Endometrial microvascular endothelial cells (primary cell): ENCODE measurements around the gene GNAS. TPM values are rescaled to one million over a fixed set of nuclear protein-coding genes. Genes with fewer than 3 reads are reported as not detected.

Source experiments
- in situ Hi-C: cut with HindIII; loops from 2 replicates; pipeline ENCODE4 v1.10.0; 2017; ENCODE audit warnings: low sequenced_read_pairs, low pct_unique_long_range_greater_than_20kb; ENCODE audit errors: inconsistent ontology term
- total RNA-seq: library from RNA; depleted of rRNA; stranded (reverse); fragments of >200 nt; gene quantifications from one replicate; pipeline ENCODE4 v1.2.3, GENCODE V29; 2015; ENCODE audit errors: inconsistent ontology term

The GNAS gene
- total RNA-seq, 1 donor from 2014 or later: 536 TPM

- in situ Hi-C loops: loop anchor here (25.0 kb wide), 2 partner anchors 162 to 188 kb away; partner anchors contain the start of genes CTSZ, STX16 and TUBB1
Measured at GRCh38 chr20:58850693-58851174, 1.8 kb upstream of the GNAS start, which contains the start of gene GNAS-AS1. Gene GNAS-AS1, minus strand, starts transcription at chr20:58850902.

GRCh38 chr20:58851221-58851968, 1.1 kb upstream of the GNAS start:
- in situ Hi-C loops: loop anchor here (25.0 kb wide), 2 partner anchors 161 to 189 kb away; partner anchors contain the start of genes CTSZ, STX16 and TUBB1

- in situ Hi-C loops: loop anchor here (25.0 kb wide), 2 partner anchors 160 to 190 kb away; partner anchors contain the start of genes CTSZ, STX16 and TUBB1
Measured at GRCh38 chr20:58851969-58852458, 502 bp upstream of the GNAS start.

GRCh38 chr20:58853466-58853865, 950 bp downstream of the GNAS start:
- in situ Hi-C loops: loop anchor here (25.0 kb wide), 2 partner anchors 159 to 191 kb away; partner anchors contain the start of genes CTSZ, STX16 and TUBB1

DNA sequence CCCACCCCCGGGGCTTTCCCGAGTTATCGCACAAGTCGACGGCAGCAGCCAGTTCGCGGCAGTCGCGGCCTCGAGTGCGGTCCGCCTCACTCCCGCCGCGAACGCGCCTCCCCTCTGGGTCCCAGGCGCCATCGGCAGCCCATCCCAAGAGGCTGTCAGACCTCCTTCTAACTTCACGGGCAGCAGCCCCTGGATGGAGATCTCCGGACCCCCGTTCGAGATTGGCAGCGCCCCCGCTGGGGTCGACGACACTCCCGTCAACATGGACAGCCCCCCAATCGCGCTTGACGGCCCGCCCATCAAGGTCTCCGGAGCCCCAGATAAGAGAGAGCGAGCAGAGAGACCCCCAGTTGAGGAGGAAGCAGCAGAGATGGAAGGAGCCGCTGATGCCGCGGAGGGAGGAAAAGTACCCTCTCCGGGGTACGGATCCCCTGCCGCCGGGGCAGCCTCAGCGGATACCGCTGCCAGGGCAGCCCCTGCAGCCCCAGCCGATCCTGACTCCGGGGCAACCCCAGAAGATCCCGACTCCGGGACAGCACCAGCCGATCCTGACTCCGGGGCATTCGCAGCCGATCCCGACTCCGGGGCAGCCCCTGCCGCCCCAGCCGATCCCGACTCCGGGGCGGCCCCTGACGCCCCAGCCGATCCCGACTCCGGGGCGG, 1.6 kb downstream of the GNAS start:
- in situ Hi-C loops: loop anchor here (25.0 kb wide), 2 partner anchors 158 to 192 kb away; partner anchors contain the start of genes CTSZ, STX16 and TUBB1

- in situ Hi-C loops: loop anchor here (25.0 kb wide), 2 partner anchors 157 to 193 kb away; partner anchors contain the start of genes CTSZ, STX16 and TUBB1
Measured at GRCh38 chr20:58854638-58855471, 2.3 kb downstream of the GNAS start.

- in situ Hi-C loops: loop anchor here (25.0 kb wide), 2 partner anchors 157 to 193 kb away; partner anchors contain the start of genes CTSZ, STX16 and TUBB1
Measured at GRCh38 chr20:58855506-58856389, 3.2 kb downstream of the GNAS start.

- in situ Hi-C loops: loop anchor here (25.0 kb wide), 2 partner anchors 149 to 201 kb away; partner anchors contain the start of genes CTSZ, STX16 and TUBB1
Measured at GRCh38 chr20:58863044-58863790, 10.7 kb downstream of the GNAS start.

DNA sequence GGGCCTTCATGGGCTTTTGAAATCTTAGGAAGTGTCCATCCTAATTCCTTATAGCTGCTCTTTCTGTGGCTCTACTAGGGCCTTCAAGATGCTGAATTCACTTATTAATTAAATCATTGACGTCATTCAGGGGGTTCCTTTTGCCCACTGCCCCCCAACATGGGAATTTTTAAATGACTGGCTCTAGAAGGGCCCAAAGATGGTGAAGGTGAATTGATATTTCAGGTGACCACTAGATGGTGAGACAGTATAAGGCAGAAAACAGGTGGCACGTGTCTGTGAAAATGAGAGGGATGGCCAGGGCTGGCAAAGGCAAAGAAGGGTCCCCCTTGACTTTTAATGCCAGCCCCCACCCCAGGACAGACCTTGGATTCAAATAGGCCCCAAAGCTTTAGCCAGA, 11.8 kb downstream of the GNAS start:
- in situ Hi-C loops: loop anchor here (25.0 kb wide), 2 partner anchors 148 to 202 kb away; partner anchors contain the start of genes CTSZ, STX16 and TUBB1

DNA sequence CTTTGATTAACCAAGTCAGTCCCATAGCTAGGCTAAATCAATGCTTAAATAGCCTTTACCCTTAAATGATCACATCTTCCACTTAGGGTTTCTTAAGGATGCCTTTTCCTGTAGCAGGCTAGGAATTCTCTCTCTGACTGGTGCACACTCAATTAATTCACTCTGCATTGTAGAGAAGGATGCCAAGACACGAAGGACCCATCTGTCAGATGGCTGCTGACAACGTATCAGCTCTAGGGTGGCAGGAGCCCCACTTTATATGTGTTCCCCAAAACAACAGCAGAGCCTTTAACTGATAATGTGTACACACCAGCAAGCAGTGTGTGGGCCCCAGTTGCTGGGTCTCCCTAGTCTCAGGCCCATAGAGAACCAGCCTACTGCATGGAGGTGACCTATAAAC, 13.3 kb downstream of the GNAS start:
- in situ Hi-C loops: loop anchor here (25.0 kb wide), 2 partner anchors 146 to 204 kb away; partner anchors contain the start of genes CTSZ, STX16 and TUBB1

DNA sequence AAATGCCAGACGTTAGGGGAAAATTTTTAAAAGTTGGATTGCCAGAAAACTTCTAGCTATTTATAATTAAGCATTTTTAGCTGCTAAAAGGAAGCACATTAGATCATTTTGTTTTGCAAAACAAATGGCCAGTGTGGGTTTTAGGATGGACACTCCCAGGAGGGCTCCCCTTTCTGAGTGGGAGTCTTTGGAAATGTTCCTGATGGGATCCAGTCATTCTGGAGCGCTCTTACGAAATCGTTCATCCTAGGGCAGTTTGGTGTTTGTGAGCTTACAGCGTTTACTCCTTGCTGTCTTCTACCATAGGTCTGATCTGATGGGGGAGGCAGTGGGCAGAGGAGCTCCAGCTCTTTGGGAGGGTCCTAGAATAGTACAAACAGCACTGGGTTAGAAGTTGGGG, 14.7 kb downstream of the GNAS start:
- in situ Hi-C loops: loop anchor here (25.0 kb wide), 2 partner anchors 145 to 205 kb away; partner anchors contain the start of genes CTSZ, STX16 and TUBB1

DNA sequence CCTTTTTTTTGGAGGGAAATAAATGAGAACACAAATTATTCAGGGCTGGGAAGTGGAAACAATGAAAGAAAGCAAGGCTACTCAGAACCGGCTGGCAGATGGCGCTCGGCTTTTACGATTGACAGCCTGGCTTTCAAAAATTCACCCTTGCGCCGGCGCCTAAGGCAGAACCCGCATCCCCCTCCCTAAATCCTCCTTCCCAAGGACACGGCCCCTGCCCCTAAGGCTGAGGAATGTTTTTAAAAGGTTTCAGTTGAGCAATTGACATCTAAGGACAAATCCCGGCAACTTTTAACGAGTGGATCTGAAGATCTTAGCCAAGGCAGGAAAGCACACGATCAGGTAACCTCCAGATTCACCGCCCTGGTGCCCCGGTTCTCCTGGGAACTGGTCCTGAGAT, 16.3 kb downstream of the GNAS start:
- in situ Hi-C loops: loop anchor here (25.0 kb wide), 2 partner anchors 144 to 206 kb away; partner anchors contain the start of genes CTSZ, STX16 and TUBB1

GRCh38 chr20:58869662-58870227, 17.2 kb downstream of the GNAS start:
- in situ Hi-C loops: loop anchor here (25.0 kb wide), 2 partner anchors 143 to 207 kb away; partner anchors contain the start of genes CTSZ, STX16 and TUBB1

- in situ Hi-C loops: loop anchor here (25.0 kb wide), 2 partner anchors 142 to 208 kb away; partner anchors contain the start of genes CTSZ, STX16 and TUBB1
Measured at GRCh38 chr20:58870293-58871014, 17.9 kb downstream of the GNAS start.

- in situ Hi-C loops: loop anchor here (25.0 kb wide), 2 partner anchors 141 to 209 kb away; partner anchors contain the start of genes CTSZ, STX16 and TUBB1
Measured at GRCh38 chr20:58871533-58872102, 19.1 kb downstream of the GNAS start.
